ENCODE results near the gene EZH2. TPM values are rescaled to one million over a fixed set of nuclear protein-coding genes. Genes with fewer than 3 reads are reported as not detected.

Gene EZH2
- polyA plus RNA-seq, 1 donor from 2014 or later = 67.2 TPM

GRCh38 chr7:148854983-148855382, 29.1 kb downstream of the EZH2 start:
- Histone ChIP-seq H4K20me1 (ENCODE audit: insufficient read depth) (no peaks in the 10 kb centered on the region), H3K4me2 (ENCODE audit: low read length) (no peak overlapping the region), H3K27me3 (ENCODE audit: insufficient read depth, low read depth, low read length) (no peaks in the 10 kb centered on the region), H3F3A (ENCODE audit: insufficient read depth, low read length, poor library complexity, severe bottlenecking) (no peaks in the 10 kb centered on the region), H3K27ac (ENCODE audit: low read length) (no peak overlapping the region), H3K9ac (ENCODE audit: low read length) (no peak overlapping the region), H3K9me3 (ENCODE audit: low read length) (no peaks in the 10 kb centered on the region), H3K9me2 (ENCODE audit: insufficient read depth, low read length) (no peaks in the 10 kb centered on the region), H3K36me3 (ENCODE audit: insufficient read depth, low read length) (no peaks in the 10 kb centered on the region), H2AFZ (ENCODE audit: low read depth, low read length) (no peak overlapping the region), H3K4me3 (ENCODE audit: low read length) (no peak overlapping the region), H3K79me2 (replicated peaks; ENCODE audit: insufficient read depth, low read length) (peaks cover 86% of the 10 kb centered on the region)
- no peak for TF ChIP-seq MXI1 (conservative IDR thresholded peaks at IDR 0.05; ENCODE audit: poor library complexity, severe bottlenecking)
- no peak for TF ChIP-seq CTCF (IDR thresholded peaks at IDR 0.05; ENCODE audit: poor library complexity, severe bottlenecking)
- no peak for TF ChIP-seq TAF1 (IDR thresholded peaks at IDR 0.05; ENCODE audit: low read depth)
- no peak for TF ChIP-seq POLR2AphosphoS5 (IDR thresholded peaks at IDR 0.05)
- no peak for TF ChIP-seq EP300 (conservative IDR thresholded peaks at IDR 0.05; ENCODE audit: poor library complexity, severe bottlenecking)
- no peak for TF ChIP-seq REST (IDR thresholded peaks at IDR 0.05; ENCODE audit: borderline replicate concordance)
- no peak for TF ChIP-seq RAD21 (conservative IDR thresholded peaks at IDR 0.05)
- TF ChIP-seq SMC3 (conservative IDR thresholded peaks at IDR 0.05; ENCODE audit: poor library complexity) = no peak
- no peak for TF ChIP-seq EZH2 (IDR thresholded peaks at IDR 0.05; ENCODE audit: borderline replicate concordance, insufficient read depth, low read length, poor library complexity, severe bottlenecking)

GRCh38 chr7:148852272-148852671, 31.8 kb downstream of the EZH2 start:
- Histone ChIP-seq H3K36me3 (ENCODE audit: insufficient read depth, low read length) (no peaks in the 10 kb centered on the region), H3K4me2 (ENCODE audit: low read length) (no peak overlapping the region), H3K27ac (ENCODE audit: low read length) (no peak overlapping the region), H2AFZ (ENCODE audit: low read depth, low read length) (no peak overlapping the region), H3K9me3 (ENCODE audit: low read length) (no peaks in the 10 kb centered on the region), H3K9me2 (ENCODE audit: insufficient read depth, low read length) (no peaks in the 10 kb centered on the region), H4K20me1 (ENCODE audit: insufficient read depth) (no peaks in the 10 kb centered on the region), H3K27me3 (ENCODE audit: insufficient read depth, low read depth, low read length) (no peaks in the 10 kb centered on the region), H3K79me2 (replicated peaks; ENCODE audit: insufficient read depth, low read length) (peaks cover 91% of the 10 kb centered on the region), H3F3A (ENCODE audit: insufficient read depth, low read length, poor library complexity, severe bottlenecking) (no peaks in the 10 kb centered on the region), H3K9ac (ENCODE audit: low read length) (no peak overlapping the region), H3K4me3 (ENCODE audit: low read length) (no peak overlapping the region)
- no peak for TF ChIP-seq EZH2 (IDR thresholded peaks at IDR 0.05; ENCODE audit: borderline replicate concordance, insufficient read depth, low read length, poor library complexity, severe bottlenecking)
- no peak for TF ChIP-seq CTCF (IDR thresholded peaks at IDR 0.05; ENCODE audit: poor library complexity, severe bottlenecking)
- TF ChIP-seq TAF1 (IDR thresholded peaks at IDR 0.05; ENCODE audit: low read depth) = no peak
- TF ChIP-seq REST (IDR thresholded peaks at IDR 0.05; ENCODE audit: borderline replicate concordance) = no peak
- no peak for TF ChIP-seq POLR2AphosphoS5 (IDR thresholded peaks at IDR 0.05)
- TF ChIP-seq EP300 (conservative IDR thresholded peaks at IDR 0.05; ENCODE audit: poor library complexity, severe bottlenecking) = no peak
- TF ChIP-seq MXI1 (conservative IDR thresholded peaks at IDR 0.05; ENCODE audit: poor library complexity, severe bottlenecking) = no peak
- no peak for TF ChIP-seq RAD21 (conservative IDR thresholded peaks at IDR 0.05)

Measured in neural cell (in vitro differentiated cells).